C4-2B (cell line): ENCODE results near the gene ANO2.

ENCODE experiments used
- CTCF ChIP-seq: fragments of 450-650 bp; conservative IDR thresholded peaks from 2 replicates; pipeline ENCODE4 v1.5.1; 2017; ENCODE audit warnings: mild to moderate bottlenecking
- ZFX ChIP-seq: fragments of 450-650 bp; IDR thresholded peaks from 2 replicates; pipeline ENCODE4 v1.6.1; 2017

- TF ChIP-seq CTCF: no peak
- TF ChIP-seq ZFX: no peak
These were observed 22.8 kb upstream of the ANO2 start for GRCh38 chr12:5967645-5968415.
